HepG2 (cell line): ENCODE results near the gene TMEM132D. TPM values are rescaled to one million over a fixed set of nuclear protein-coding genes. Genes with fewer than 3 reads are reported as not detected.

Source experiments
- EHMT2 ChIP-seq: fragments of 200-600 bp; sonication (generic); IDR thresholded peaks from 2 replicates; pipeline ENCODE4 v1.7.0; 2017; ENCODE audit warnings: antibody characterized with exemption, low read depth, low read length, borderline replicate concordance
- HNF4G ChIP-seq, 2 experiments: sonication (generic) in 1 of 2; formaldehyde crosslinking in 1 of 2; IDR thresholded peaks; 2 replicates each; pipeline versions ENCODE4 v1.4.0 to v1.6.1; 2011 to 2020; ENCODE audit warnings: borderline replicate concordance in 2 of 2, low read depth in 2 of 2, mild to moderate bottlenecking in 2 of 2, low read length in 1 of 2, missing genetic modification reagents in 1 of 2, moderate library complexity in 1 of 2
- ZNF407 ChIP-seq: sonication (generic); formaldehyde crosslinking; IDR thresholded peaks from one replicate; pipeline ENCODE4 v1.5.1; 2020; ENCODE audit warnings: mild to moderate bottlenecking, missing genetic modification reagents; ENCODE audit errors: not compliant biosample characterization
- ZNF615 ChIP-seq: sonication (generic); formaldehyde crosslinking; IDR thresholded peaks from 2 replicates; pipeline ENCODE4 v1.5.0; 2020; ENCODE audit warnings: mild to moderate bottlenecking, missing genetic modification reagents, borderline replicate concordance
- polyA plus RNA-seq, 8 experiments: library from polyadenylated mRNA; depleted of rRNA in 3 of 8; stranded (reverse) in 7 of 8; unstranded in 1 of 8; fragments of >200 nt; fragmentation: Illumina TruSeq in 4 of 8; extraction: Trizol in 4 of 8; gene quantifications; 2 replicates each; pipeline versions ENCODE4 v1.2.1 to v1.2.3, GENCODE V29; 2011 to 2016; ENCODE audit warnings: low read depth in 4 of 8, missing spikeins in 1 of 8, mixed read lengths in 1 of 8; ENCODE audit not compliant: insufficient read depth in 1 of 8
- total RNA-seq, 5 experiments: library from RNA; depleted of rRNA; stranded (reverse); fragments of >200 nt; fragmentation: Illumina TruSeq; extraction: Trizol; gene quantifications; 2 replicates each; pipeline ENCODE4 v1.2.3, GENCODE V29; 2016; ENCODE audit warnings: low read depth in 1 of 5

TMEM132D gene
- total and polyA plus RNA-seq, 2 of the 13 experiments (the other 11 are each of a cell fraction or from before 2014, with no cell fraction given), result not detected

- TF ChIP-seq ZNF407, result no peak
- TF ChIP-seq HNF4G (IDR thresholded peaks at IDR 0.05; ENCODE audit: borderline replicate concordance, low read depth, low read length), result no peak
- no peak for TF ChIP-seq HNF4G (CRISPR knock-in tag; IDR thresholded peaks at IDR 0.05; ENCODE audit: borderline replicate concordance, low read depth)
- TF ChIP-seq EHMT2, result no peak
- TF ChIP-seq ZNF615 (CRISPR knock-in tag), result no peak
These were observed 443.9 kb downstream of the TMEM132D start (continued) for GRCh38 chr12:129459886-129460285.
